LNCaP clone FGC (cell line): ENCODE data around the gene USP5.

Experiments used
- DNase-seq: peaks from one replicate; pipeline ENCODE4 v3.0.0-alpha.2; 2011; ENCODE audit warnings: low read depth
- H3K4me3 ChIP-seq: 2 replicates; pipeline ENCODE4 v1.5.1; 2011; ENCODE audit warnings: mild to moderate bottlenecking, low read depth, low read length, control low read depth
- TF ChIP-seq, protein P1 (sequence below): IDR thresholded peaks from 2 replicates; pipeline ENCODE4 v1.5.1; 2012; ENCODE audit warnings: mild to moderate bottlenecking; ENCODE audit not compliant: control insufficient read depth, insufficient read depth; ENCODE audit errors: extremely low read depth

Gene USP5

GRCh38 chr12:6896846-6897435 is 45.0 kb downstream of the USP5 start:
- no peak overlapping the region for H3K4me3 ChIP-seq
- no peak for DNase-seq
- TF ChIP-seq, protein P1, sequence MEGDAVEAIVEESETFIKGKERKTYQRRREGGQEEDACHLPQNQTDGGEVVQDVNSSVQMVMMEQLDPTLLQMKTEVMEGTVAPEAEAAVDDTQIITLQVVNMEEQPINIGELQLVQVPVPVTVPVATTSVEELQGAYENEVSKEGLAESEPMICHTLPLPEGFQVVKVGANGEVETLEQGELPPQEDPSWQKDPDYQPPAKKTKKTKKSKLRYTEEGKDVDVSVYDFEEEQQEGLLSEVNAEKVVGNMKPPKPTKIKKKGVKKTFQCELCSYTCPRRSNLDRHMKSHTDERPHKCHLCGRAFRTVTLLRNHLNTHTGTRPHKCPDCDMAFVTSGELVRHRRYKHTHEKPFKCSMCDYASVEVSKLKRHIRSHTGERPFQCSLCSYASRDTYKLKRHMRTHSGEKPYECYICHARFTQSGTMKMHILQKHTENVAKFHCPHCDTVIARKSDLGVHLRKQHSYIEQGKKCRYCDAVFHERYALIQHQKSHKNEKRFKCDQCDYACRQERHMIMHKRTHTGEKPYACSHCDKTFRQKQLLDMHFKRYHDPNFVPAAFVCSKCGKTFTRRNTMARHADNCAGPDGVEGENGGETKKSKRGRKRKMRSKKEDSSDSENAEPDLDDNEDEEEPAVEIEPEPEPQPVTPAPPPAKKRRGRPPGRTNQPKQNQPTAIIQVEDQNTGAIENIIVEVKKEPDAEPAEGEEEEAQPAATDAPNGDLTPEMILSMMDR = no peak

GRCh38 chr12:6899427-6899826 is 47.5 kb downstream of the USP5 start:
- no peak overlapping the region for H3K4me3 ChIP-seq
- DNase-seq = no peak
- TF ChIP-seq, protein P1 = no peak

GRCh38 chr12:6899837-6900519 is 48.0 kb downstream of the USP5 start:
- DNase-seq = no peak
- TF ChIP-seq, protein P1 = no peak
- no peak overlapping the region for H3K4me3 ChIP-seq

DNA sequence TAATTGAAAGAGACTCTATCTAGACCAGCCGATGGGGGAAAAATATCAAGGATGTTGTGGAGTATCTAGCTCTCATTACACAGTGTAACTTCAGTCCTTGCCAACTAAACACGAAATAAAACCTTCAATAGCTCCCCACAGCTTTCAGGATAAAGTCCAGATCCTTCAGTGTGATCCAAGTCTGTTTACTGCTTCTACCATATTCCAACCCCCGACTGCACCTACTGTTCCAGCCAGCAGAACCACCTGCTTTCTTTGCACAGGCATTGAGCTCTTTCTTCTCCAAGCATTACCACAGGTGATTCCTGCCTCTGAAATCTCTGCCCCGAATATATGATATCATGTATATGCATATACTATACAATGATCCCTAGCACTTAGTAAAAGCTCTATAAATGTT is 50.5 kb downstream of the USP5 start:
- DNase-seq = no peak
- TF ChIP-seq, protein P1 = no peak
- H3K4me3 ChIP-seq = no peak overlapping the region

DNA sequence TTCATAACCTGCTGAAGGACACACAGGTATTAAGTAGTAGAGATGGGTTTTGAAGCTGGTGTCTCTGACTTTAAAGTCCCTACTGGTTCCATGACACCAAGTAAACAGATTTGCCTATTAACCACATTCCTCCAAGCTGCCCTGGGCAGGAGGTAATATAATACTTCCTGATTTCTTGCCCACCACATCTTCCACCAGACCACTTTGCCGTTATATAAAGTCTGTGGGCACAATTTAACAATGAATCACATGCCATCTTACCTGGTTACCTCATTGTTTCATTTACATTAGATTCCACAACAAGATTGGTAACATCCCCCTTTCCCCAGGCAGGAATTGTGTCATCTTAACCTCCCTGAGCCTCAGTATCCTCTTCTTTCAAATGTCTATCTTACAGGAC is 51.8 kb downstream of the USP5 start:
- DNase-seq = no peak
- no peak overlapping the region for H3K4me3 ChIP-seq
- TF ChIP-seq, protein P1 = no peak

DNA sequence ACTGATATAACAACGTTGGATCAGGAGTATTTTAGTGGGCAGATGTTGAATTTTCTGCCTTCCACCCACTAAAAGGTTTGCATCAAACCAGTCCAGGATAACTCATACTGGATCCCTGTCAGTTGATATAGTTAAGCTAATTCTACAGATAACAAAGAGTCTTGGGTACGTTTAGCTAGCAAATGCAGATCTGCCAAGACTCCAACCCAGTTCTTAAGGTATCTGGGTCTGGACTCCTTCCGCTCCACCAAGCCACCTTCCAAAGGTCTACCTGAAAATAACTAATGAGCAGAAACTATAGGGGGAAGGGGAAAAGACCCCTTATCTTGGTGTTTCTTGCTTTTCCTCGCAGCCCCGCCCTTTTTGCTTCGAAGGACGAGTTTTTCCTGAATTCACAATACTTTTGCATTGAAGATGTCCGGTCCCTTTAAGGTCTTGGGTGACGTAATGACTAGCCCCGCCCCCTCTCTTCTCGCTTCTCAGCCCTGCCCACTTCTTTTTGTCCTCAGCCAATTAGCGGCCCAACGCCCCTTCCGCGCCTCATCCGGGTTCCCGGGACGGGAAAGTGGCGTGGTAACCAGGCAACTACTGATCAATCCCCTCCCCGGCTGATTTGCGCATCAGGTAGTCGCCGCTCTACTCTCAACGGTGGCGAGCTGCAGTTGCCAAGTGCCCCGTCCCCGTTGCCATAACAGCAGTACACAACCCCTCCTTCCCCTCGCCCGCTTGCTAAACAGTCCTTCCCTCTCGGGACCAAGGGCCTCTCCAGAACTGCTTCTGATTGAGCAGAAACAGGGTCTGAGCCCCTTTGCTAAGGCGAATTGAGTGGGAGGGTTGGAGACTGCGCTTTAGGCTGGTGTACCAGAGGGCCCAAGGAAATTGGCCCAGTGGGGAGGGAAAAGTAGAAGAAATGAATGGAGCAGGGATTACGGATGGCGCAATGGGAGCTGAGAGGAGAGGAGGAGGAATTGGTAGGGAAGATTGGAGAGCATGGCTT is 52.6 kb downstream of the USP5 start, which contains the start of gene LRRC23:
Gene LRRC23 (plus strand): TSS at position 543 of the 997 bp plus-strand sequence. CDS start 812 bp downstream, outside the sequence.
- H3K4me3 ChIP-seq = peak within 1 kb of the TSS; percentile 69
- peak; percentile 87 for DNase-seq
- TF ChIP-seq, protein P1 = no peak
